ENCODE results near the gene GNA12.

GRCh38 chr7:2713370-2713769, 130.7 kb downstream of the GNA12 start:
- TF ChIP-seq, protein P1, sequence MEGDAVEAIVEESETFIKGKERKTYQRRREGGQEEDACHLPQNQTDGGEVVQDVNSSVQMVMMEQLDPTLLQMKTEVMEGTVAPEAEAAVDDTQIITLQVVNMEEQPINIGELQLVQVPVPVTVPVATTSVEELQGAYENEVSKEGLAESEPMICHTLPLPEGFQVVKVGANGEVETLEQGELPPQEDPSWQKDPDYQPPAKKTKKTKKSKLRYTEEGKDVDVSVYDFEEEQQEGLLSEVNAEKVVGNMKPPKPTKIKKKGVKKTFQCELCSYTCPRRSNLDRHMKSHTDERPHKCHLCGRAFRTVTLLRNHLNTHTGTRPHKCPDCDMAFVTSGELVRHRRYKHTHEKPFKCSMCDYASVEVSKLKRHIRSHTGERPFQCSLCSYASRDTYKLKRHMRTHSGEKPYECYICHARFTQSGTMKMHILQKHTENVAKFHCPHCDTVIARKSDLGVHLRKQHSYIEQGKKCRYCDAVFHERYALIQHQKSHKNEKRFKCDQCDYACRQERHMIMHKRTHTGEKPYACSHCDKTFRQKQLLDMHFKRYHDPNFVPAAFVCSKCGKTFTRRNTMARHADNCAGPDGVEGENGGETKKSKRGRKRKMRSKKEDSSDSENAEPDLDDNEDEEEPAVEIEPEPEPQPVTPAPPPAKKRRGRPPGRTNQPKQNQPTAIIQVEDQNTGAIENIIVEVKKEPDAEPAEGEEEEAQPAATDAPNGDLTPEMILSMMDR (conservative IDR thresholded peaks at IDR 0.05; ENCODE audit: low read depth, low read length) = no peak
- no peak for TF ChIP-seq EZH2 (IDR thresholded peaks at IDR 0.05; ENCODE audit: borderline replicate concordance, low read depth, low read length, poor library complexity, severe bottlenecking)

Data from A673 (cell line).